Neural progenitor cell (in vitro differentiated cells): ENCODE data around the gene P2RY11.

Source experiments
- EZH2 ChIP-seq: fragments of 200-600 bp; sonication (generic); IDR thresholded peaks from 2 replicates; pipeline ENCODE4 v1.6.1; 2017; ENCODE audit warnings: antibody characterized with exemption, mild to moderate bottlenecking, moderate library complexity
- EZH2phosphoT487 ChIP-seq: fragments of 200-600 bp; sonication (generic); IDR thresholded peaks from 2 replicates; pipeline ENCODE4 v1.6.1; 2017; ENCODE audit warnings: antibody characterized with exemption
- TF ChIP-seq, protein P1 (sequence below): fragments of 200-600 bp; sonication (generic); IDR thresholded peaks from 2 replicates; pipeline ENCODE4 v1.5.1; 2017; ENCODE audit warnings: antibody characterized with exemption, mild to moderate bottlenecking

- TF ChIP-seq EZH2 (no peak), EZH2phosphoT487 (no peak)
- TF ChIP-seq, protein P1, sequence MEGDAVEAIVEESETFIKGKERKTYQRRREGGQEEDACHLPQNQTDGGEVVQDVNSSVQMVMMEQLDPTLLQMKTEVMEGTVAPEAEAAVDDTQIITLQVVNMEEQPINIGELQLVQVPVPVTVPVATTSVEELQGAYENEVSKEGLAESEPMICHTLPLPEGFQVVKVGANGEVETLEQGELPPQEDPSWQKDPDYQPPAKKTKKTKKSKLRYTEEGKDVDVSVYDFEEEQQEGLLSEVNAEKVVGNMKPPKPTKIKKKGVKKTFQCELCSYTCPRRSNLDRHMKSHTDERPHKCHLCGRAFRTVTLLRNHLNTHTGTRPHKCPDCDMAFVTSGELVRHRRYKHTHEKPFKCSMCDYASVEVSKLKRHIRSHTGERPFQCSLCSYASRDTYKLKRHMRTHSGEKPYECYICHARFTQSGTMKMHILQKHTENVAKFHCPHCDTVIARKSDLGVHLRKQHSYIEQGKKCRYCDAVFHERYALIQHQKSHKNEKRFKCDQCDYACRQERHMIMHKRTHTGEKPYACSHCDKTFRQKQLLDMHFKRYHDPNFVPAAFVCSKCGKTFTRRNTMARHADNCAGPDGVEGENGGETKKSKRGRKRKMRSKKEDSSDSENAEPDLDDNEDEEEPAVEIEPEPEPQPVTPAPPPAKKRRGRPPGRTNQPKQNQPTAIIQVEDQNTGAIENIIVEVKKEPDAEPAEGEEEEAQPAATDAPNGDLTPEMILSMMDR: no peak
These were observed 5.9 kb upstream of the P2RY11 start for GRCh38 chr19:10105509-10106099.
